GM12865 (cell line): Measurements from ENCODE around the gene CENPU.
"Not testable (repeated sequence)": the region's sequence is repeated elsewhere in the genome, so short reads cannot be mapped to it uniquely, and the experiment has no call there.

Experiments used
- DNase-seq: peaks from one replicate; pipeline ENCODE4 v3.0.0; 2010; ENCODE audit warnings: low read depth
- H3K4me3 ChIP-seq: 2 replicates; pipeline ENCODE4 v1.5.1; 2011; ENCODE audit warnings: mild to moderate bottlenecking, low read depth, low read length, control low read depth
- TF ChIP-seq, protein P1 (sequence below): IDR thresholded peaks from 2 replicates; pipeline ENCODE4 v1.5.1; 2011; ENCODE audit warnings: low read length, control low read depth, low read depth, inconsistent platforms; ENCODE audit not compliant: insufficient read depth; ENCODE audit errors: missing control alignments

Gene CENPU

DNA sequence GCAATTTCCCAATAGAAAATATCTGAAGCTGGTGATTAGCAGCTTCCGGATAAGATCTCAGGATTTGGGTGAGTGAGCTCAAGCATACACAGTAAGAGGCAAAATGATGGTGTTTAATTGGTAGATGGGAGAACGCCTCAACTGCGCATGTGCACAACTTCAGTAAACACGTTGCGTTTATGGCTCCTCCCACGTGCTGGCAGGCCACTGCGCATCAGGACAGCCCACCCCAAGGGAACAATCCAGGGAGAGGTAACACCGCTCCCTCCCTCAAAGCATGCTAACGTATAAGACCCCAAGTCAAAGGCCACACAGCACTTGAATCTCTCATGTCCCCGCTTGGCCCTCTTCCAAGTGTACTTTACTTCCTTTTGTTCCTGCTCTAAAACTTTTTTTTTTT, 10.3 kb upstream of the CENPU start:
- H3K4me3 ChIP-seq = no peak overlapping the region
- TF ChIP-seq, protein P1, sequence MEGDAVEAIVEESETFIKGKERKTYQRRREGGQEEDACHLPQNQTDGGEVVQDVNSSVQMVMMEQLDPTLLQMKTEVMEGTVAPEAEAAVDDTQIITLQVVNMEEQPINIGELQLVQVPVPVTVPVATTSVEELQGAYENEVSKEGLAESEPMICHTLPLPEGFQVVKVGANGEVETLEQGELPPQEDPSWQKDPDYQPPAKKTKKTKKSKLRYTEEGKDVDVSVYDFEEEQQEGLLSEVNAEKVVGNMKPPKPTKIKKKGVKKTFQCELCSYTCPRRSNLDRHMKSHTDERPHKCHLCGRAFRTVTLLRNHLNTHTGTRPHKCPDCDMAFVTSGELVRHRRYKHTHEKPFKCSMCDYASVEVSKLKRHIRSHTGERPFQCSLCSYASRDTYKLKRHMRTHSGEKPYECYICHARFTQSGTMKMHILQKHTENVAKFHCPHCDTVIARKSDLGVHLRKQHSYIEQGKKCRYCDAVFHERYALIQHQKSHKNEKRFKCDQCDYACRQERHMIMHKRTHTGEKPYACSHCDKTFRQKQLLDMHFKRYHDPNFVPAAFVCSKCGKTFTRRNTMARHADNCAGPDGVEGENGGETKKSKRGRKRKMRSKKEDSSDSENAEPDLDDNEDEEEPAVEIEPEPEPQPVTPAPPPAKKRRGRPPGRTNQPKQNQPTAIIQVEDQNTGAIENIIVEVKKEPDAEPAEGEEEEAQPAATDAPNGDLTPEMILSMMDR = no peak

DNA sequence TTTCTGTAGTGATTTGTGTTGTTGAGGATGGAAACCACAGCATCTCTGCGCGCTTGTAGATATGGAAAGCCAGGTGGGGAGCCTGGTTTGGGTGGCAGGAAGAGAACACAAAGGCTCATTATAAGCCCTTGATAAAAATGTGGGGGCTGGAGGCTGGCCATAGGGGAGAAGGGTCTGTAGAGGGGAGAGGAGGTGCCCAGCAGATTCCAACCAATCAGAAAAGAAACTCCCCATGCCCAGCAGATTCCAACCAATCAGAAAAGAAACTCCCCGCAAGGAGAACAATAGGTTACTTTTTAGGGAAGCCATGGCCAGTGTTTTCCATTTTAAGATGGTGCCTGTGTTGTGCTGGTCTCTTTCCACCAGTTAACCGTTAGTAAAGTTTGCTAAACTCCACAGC, 9.8 kb upstream of the CENPU start:
- TF ChIP-seq, protein P1 = no peak
- H3K4me3 ChIP-seq = no peak overlapping the region
- DNase-seq = no peak

More for the DNA sequence above, 10.3 kb upstream of the CENPU start:
- no peak for DNase-seq

DNA sequence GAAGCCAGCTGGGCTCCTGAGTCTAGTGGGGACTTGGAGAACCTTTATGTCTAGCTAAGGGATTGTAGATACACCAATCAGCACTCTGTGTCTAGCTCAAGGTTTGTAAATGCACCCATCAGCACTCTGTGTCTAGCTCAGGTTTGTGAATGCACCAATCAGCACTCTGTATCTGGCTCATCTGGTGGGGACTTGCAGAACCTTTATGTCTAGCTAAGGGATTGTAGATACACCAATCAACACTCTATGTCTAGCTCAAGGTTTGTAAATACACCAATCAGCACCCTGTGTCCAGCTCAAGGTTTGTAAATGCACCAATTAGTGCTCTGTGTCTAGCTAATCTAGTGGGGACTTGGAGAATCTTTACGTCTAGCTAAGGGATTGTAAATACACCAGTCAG, 7.8 kb upstream of the CENPU start:
- not testable (repeated sequence) for DNase-seq, H3K4me3 ChIP-seq

DNA sequence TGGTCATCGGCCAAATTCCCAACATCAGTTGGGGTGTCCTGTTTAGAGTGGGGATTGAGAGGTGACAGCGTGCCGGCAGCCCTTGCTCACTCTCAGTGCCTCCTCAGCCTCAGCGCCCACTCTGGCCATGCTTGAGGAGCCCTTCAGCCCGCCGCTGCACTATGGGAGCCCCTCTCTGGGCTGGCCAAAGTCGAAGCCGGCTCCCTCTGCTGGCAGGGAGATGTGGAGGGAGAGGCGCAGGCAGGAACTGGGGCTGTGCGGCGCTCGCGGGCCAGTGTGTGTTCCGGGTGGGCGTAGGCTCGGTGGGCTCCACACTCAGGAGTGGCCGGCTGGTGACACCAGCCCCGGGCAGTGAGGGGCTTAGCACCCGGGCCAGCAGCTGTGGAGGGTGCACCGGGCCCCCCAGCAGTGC, 7.1 kb upstream of the CENPU start:
- TF ChIP-seq, protein P1 = no peak
- DNase-seq = no peak
- H3K4me3 ChIP-seq = no peak overlapping the region

DNA sequence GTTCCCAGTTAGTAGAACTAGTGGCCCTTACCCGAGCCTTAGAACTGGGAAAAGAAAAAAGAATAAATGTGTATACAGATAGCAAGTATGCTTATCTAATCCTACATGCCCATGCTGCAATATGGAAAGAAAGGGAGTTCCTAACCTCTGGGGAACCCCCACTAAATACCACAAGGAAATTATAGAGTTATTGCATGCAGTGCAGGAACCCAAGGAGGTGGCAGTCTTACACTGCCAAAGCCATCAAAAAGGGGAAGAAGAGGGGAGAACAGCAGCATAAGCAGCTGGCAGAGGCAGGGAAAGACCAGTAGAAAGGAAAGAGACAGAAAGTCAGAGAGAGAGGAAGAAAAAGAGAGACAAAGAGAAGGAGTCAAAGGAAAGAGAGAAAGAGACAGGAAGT, 5.7 kb upstream of the CENPU start:
- not testable (repeated sequence) for H3K4me3 ChIP-seq, DNase-seq

DNA sequence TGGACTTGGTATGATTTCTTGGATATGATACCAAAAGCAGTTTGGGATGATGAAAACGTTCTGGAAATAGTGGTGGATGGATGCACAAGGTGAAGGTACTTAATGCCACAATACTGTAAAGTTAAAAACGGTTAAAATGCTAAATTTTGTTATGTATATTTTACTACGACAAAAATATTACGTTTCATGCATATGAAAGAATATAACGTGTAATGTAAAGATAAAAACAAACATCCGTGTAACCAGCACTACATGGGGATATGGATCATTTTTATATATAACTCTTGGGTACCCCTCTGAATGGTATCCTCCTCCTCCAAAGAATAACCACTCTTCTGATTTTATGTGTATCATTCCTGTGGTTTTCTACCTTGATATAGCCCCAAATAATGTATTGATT, 862 bp upstream of the CENPU start:
- no peak for DNase-seq
- TF ChIP-seq, protein P1 = no peak
- H3K4me3 ChIP-seq = peak overlapping the region; percentile 82

DNA sequence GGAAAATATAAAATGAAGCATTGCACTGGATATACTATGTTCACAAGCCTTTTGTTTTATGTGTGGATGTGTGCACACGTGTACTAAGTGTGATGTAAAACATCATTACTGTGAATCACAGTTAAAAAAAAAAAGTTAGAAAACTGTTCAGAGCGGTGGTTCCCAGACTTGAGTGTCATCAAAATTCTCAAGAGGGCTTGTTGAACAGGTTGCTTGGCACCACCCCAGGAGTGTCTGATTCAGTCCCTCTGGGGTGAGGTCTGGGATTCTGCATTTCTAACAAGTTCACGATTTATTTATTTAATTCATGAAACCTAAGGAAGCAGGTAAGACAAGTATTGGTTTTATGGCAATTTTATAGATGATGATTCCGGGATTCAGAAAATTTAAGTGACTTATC, 1.8 kb downstream of the CENPU start:
- H3K4me3 ChIP-seq = peak overlapping the region; percentile 82
- TF ChIP-seq, protein P1 = no peak
- peak; percentile 23 for DNase-seq

DNA sequence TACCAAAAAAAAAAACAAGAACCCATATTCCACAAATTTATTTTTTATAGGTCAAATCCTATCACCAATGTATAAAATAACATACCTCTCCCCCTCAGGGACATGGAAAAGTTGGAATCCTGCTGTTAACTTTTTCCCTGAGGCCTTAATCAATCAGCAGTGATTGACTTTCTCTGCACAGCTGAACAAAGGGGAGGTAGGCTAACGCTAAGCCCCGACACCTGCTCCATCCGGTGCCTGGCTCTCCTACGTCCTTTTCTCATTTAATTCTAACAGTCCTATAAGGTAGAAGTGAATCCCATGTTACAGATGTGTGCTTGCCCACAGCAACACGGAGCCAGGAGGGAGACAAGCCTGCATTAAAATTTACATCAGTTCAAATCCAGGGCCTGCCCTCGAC, 2.8 kb downstream of the CENPU start:
- DNase-seq = no peak
- TF ChIP-seq, protein P1 = no peak
- H3K4me3 ChIP-seq = no peak overlapping the region
